AG04449 (cell line): ENCODE results near the gene CDHR3.

Source experiments
- CTCF ChIA-PET: fragments of 350-600 bp; formaldehyde crosslinking; extraction: SDS; loops from one replicate; lab custom pipeline; 2021; ENCODE audit warnings: antibody characterized with exemption; lab: Yijun Ruan, JAX
- POLR2A ChIA-PET: fragments of 400-600, 350-600 bp; formaldehyde crosslinking; extraction: SDS; loops from one replicate; lab custom pipeline; 2020; ENCODE audit warnings: antibody characterized with exemption, inconsistent platforms; lab: Yijun Ruan, JAX
- DNase-seq: peaks from one replicate; pipeline ENCODE4 v3.0.0-alpha.2; 2010; ENCODE audit warnings: low read depth, low spot score
- H3K4me3 ChIP-seq: 2 replicates; pipeline ENCODE4 v1.5.1; 2011; ENCODE audit warnings: low read depth, mild to moderate bottlenecking, control low read depth, low read length
- TF ChIP-seq, protein P1 (sequence below): IDR thresholded peaks from one replicate; pipeline ENCODE4 v1.5.1; 2011; ENCODE audit warnings: mild to moderate bottlenecking, moderate library complexity, low read length, control low read depth, inconsistent platforms; ENCODE audit not compliant: insufficient read depth; ENCODE audit errors: missing control alignments

Gene CDHR3

DNA sequence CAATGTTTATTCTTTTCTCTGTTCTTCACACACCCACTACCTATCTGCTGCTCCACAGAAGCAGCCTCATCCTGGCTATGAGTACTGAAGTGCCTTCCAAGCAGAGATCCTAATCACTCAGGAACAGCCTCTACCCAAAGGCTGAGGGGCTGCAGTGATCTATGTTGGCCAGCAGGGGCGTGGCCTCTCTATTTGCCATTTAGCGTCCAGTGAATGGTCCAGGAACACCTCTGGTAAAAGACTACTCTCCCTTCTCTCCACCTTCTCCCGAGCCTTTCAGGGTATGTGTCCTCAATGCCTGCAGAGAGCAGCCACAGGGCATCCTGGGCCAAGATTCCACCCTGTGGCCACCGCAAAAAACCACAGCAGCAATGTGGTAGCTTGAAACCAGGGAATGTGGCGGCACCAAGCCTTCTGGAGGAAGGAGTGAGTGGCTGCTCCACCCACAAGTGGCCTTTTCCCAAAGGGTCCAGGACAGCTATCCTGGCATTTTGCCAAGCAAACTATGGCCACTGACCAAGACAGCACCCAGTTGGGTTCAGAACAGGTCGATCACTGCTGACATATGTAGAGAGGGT is 78.2 kb downstream of the CDHR3 start:
- POLR2A ChIA-PET, result no interaction called here

DNA sequence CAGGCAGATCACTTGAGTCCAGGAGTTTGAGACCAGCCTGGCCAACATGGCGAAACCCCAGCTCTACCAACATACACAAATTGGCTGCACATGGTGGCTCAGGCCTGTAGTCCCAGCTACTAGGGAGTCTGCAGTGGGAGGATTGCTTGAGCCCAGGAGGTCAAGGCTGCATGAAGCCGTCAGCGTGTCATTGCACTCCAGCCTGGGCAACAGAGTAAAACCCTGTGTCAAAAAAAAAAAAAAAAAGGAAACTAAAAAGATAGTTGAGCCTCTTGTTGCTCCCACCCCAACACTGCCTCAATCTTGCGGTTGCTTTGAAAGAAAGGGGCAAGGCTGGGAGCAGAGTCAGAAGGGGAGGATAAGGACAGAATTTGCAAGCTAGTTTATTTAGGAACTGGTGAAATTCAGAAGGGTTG is 79.1 kb downstream of the CDHR3 start:
- no peak for DNase-seq
- H3K4me3 ChIP-seq, result no peak overlapping the region
- ChIA-PET CTCF (interaction anchor here (0.6 to 15.1 kb wide), 40 partner anchors 8 to 544 kb away, joined by 3 to 319 read pairs (median 4); partner anchors contain the start of gene EFCAB10), POLR2A (no interaction called here)
- TF ChIP-seq, protein P1, sequence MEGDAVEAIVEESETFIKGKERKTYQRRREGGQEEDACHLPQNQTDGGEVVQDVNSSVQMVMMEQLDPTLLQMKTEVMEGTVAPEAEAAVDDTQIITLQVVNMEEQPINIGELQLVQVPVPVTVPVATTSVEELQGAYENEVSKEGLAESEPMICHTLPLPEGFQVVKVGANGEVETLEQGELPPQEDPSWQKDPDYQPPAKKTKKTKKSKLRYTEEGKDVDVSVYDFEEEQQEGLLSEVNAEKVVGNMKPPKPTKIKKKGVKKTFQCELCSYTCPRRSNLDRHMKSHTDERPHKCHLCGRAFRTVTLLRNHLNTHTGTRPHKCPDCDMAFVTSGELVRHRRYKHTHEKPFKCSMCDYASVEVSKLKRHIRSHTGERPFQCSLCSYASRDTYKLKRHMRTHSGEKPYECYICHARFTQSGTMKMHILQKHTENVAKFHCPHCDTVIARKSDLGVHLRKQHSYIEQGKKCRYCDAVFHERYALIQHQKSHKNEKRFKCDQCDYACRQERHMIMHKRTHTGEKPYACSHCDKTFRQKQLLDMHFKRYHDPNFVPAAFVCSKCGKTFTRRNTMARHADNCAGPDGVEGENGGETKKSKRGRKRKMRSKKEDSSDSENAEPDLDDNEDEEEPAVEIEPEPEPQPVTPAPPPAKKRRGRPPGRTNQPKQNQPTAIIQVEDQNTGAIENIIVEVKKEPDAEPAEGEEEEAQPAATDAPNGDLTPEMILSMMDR, result no peak

More for the DNA sequence above, 78.2 kb downstream of the CDHR3 start:
- H3K4me3 ChIP-seq, result no peak overlapping the region
- TF ChIP-seq, protein P1, result peak; percentile 38
- CTCF ChIA-PET, result interaction anchor here (0.8 to 15.1 kb wide), 19 partner anchors 10 to 543 kb away, joined by 3 to 319 read pairs (median 5); no protein-coding TSS in a partner anchor
- DNase-seq, result no peak

DNA sequence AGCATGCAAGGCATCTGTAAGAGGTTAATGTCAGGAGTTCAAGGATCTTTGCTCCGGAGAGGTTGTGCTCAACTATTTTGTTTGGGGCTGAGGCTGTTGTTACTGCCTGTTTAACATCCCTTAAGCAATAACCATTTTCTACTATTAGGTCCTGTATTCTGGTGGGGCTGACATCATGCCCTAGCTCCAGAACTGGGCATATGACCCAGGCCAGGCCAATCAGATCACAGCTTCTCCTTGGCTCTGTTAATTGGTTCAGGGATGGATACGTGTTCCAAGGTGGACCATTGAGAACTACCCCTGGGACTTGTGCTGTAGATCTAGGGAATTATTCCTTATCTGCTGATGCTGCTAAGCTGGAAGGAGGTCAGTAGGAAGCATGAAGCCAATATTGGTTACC is 82.1 kb downstream of the CDHR3 start:
- no peak overlapping the region for H3K4me3 ChIP-seq
- CTCF ChIA-PET, result interaction anchor here (0.9 to 15.1 kb wide), 6 partner anchors 110 to 514 kb away, joined by 3 to 319 read pairs (median 33); no protein-coding TSS in a partner anchor
- TF ChIP-seq, protein P1, result no peak
- POLR2A ChIA-PET, result interaction anchor here (0.6 kb wide), 1 partner anchor 108 kb away, joined by 3 read pairs; no protein-coding TSS in a partner anchor
- no peak for DNase-seq

DNA sequence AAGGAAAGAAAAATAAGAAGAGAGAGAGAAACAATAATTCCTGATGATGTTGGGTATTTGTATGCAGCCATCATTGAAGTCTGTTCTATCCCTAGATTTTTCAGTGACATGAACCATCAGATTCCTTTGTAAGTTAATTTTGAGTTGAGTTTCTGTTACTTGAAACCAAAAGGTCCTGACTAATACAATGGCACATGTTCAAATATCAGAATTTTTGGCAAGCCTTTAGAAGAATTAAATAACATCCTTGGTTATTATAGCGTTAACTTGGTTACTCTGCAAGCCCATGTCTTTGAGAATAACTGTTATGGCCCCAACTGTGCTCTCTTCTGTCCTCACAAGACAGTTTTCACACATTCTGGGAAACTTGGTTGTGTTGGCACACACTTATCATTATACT is 82.5 kb downstream of the CDHR3 start:
- TF ChIP-seq, protein P1, result no peak
- no peak overlapping the region for H3K4me3 ChIP-seq
- POLR2A ChIA-PET, result no interaction called here
- DNase-seq, result no peak
- CTCF ChIA-PET, result interaction anchor here (1.2 to 15.1 kb wide), 5 partner anchors 12 to 394 kb away, joined by 3 to 319 read pairs (median 40); no protein-coding TSS in a partner anchor

DNA sequence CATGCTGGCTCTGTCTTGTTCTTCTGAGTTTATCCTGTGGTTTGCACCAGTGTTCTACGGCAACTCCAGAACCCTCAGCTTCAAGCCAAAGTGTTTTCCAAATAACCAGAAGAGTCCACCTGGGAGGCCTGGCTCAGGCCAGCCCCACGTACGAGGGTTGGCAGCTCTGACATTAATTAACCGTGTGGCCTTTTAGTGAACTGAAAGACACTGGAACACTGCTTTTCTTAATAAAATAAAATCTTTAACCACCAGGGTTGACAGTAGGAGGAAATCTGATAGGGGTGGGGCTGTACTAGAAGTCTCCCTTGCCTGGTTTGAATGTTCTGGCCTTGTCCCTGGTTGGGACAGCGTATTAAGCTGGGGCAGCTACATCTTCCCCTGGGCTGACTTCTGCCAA is 84.1 kb downstream of the CDHR3 start:
- ChIA-PET CTCF (interaction anchor here (0.7 to 15.1 kb wide), 12 partner anchors 10 to 395 kb away, joined by 3 to 319 read pairs (median 4); no protein-coding TSS in a partner anchor), POLR2A (no interaction called here)
- DNase-seq, result no peak
- H3K4me3 ChIP-seq, result no peak overlapping the region
- TF ChIP-seq, protein P1, result no peak
